CD4-positive, alpha-beta T cell treated with Interleukin-15 for 4 hours (primary cell): ENCODE measurements around the gene ORC1.
A peak's percentile ranks its signal among the peaks of the same experiment; 100 is the strongest.

ENCODE experiments used
- DNase-seq: peaks from one replicate; pipeline ENCODE4 v3.0.0-alpha.2; 2020; ENCODE audit warnings: low spot score

Gene ORC1

DNA sequence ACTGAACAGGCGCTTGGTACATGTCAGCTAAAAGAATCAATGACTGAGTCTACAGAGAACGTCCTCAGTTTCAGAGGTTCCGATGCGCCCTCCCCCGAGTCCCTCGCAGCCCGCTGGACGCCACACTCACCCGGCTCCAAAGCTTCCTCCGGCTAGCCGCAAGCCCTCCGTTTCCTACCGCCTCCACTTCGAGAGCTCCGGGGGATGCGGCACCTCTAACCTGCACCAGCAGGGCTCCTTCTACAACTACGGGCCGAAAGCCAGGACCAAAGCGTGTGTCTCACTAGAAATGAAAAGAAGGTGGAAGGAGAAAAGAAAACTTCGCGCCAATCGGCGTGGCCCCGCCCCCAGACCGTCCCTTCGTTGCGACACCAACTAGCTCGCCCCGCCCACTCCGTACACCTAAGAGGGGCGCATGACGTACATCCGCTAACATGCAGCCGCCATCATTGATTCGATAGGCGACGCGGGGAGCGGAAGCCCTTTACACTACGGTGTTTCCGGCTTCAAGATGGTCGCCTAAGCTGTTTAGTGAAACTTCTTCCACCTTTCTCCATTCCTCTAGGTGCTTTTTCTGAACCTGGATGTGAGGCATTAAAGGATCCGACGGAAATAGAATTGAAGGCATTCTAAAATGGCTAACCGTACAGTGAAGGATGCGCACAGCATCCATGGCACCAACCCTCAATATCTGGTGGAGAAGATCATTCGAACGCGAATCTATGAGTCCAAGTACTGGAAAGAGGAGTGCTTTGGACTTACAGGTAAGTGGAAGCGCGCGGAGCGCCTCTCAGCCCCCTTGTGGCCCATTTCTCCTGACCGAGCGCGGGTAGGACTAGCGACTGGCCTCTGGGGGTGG, at the start of gene ORC1, which contains the start of gene PRPF38A:
Gene ORC1, minus strand, starts transcription at position 308 of the 859 bp plus-strand sequence. CDS start 2,200 bp downstream, outside the sequence.
Gene PRPF38A, plus strand, starts transcription at position 487 of the 859 bp plus-strand sequence. Its CDS starts 148 bp downstream, at position 635.
- DNase-seq = peak; percentile 95

DNA sequence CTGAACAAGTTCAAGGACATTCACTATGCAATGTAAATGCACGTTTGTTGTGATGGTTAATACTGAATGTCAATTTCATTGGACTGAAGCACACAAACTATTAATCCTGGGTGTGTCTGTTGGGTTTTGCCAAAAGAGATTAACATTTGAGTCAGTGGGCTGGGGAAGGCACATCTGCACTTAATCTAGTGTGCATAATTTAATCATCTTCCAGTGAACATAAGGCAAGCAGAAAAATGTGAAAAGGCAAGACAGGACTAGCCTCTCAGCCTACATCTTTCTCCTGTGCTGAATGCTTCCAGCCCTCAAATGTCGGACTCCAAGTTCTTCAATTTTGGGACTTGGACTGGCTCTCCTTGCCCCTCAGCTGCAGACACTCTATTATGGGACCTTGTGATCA, 40.2 kb upstream of the ORC1 start:
- DNase-seq = no peak

DNA sequence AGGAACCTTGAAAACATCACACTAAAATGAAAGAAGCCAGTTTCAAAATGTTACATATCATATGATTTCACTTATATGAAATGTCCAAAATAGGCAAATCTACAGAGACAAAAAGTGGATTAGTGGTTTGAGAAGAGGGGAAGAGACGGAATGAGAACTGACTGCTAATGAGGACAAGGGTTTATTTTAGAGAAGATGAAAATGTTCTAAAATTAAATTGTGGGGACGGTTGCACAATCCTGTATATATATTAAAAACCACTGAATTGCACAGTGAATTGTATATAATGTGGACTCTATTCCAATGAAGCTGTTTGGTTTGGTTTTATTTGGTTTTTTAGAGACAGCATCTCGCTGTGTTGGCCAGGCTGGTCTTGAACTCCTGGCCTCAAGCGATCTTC, 35.8 kb upstream of the ORC1 start:
- no peak for DNase-seq

DNA sequence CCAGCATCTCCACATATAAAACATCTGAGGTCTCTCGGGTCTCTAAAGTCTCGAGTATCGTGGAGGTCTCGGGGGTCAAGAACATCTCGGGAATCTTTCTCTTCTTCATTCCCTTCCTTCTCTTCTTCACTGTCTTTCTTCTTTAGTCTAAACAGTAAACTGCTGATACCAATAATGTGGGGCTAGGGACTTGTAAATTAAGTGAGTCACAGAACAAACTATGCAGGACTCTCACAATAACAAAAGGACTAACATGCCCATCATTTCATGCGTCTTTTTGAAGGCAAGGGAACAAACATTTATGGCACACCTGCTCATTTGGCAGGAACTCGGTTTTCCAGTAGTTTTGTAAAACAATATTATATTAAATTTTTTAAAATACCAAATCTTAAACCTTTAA, 32.6 kb upstream of the ORC1 start:
- no peak for DNase-seq

DNA sequence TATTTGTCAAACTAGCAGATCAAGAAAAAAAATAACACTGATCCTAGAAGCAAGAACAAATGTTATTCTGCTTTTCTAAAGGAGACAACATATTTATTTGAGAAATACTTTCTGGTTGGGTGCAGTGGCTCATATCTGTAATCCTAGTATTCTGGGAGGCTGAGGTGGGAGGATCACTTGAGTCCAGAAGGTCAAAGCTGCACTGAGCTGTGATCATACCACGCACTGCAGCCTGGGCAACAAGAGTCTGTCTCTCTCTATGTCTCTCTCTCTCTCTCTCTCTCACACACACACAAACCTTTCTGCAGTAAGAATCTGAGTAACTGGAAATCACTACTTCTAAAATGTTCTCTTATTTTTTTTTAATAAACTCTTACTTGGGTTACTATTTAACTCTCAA, 31.4 kb upstream of the ORC1 start:
- no peak for DNase-seq

DNA sequence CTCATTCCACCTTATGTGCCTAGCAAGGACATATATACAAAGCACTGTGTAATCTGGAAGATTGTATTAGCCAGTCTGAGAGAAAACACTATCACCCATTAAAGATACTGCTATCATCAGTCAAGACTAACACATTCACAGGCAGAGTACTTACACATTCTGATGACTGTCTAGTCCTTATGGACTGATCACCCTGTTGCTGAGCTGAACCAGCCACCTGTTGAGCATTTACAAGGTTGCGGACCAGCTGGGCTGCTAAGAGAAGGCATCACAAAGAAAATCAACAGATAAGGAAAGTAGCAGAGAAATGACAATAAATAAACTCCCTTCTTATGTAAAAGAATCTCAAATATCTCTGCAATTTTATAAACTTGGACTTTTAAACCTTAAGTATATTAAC, 31.0 kb upstream of the ORC1 start:
- DNase-seq = no peak

DNA sequence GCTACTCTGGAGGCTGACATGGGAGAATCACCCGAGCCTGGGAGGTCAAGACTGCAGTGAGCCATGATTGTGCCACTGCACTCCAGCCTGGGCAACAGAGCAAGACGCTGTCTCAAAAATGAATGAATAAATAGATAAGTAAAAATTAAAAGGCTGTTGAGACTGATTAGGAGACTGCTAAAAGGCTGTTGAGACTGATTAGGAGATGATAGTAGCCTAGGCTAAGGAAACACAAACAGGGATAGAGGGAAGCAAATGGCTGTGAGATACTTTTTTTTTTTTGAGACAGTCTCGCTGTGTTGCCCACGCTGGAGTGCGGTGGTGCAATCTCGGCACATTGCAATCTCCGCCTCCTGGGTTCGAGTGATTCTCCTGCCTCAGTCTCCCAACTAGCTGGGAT, 28.6 kb upstream of the ORC1 start:
- DNase-seq = no peak

DNA sequence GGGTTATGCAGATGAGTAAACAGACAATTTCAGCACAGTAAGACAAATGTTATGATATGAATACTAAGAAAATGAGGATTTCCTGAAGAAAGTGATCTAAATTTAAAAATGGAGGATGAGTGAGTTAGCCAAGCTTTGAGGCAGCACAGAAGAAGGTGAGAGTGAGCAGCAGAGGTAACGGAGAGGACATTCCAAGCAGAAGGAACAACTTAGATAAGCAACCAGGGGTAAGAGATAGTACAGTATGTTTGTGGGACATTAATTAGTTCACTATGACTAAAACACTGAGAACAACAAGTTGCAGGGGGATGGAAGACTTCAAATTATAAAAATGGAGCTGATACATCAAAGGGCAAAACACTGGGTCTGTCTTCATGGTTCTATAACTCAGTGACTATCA, 22.9 kb upstream of the ORC1 start:
- DNase-seq = no peak

DNA sequence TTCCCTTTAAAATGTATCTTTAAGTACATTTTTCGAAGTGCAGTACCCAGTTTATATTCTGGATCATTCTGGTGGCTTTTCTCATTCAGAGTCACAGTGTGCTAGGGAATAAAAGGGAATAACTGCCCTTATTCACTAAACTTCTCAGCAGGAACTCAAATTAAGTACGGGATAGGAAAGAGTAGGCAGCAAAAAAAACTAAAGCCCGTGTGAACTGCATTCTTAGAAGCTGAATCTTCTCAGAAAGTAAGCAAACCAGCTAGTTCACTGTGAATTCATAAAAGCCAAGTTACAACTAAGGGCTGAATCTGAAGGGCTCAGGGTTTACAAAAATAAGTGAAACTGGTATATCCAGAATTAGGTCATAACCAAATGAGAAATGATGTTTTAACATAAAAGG, 22.1 kb upstream of the ORC1 start:
- DNase-seq = no peak

DNA sequence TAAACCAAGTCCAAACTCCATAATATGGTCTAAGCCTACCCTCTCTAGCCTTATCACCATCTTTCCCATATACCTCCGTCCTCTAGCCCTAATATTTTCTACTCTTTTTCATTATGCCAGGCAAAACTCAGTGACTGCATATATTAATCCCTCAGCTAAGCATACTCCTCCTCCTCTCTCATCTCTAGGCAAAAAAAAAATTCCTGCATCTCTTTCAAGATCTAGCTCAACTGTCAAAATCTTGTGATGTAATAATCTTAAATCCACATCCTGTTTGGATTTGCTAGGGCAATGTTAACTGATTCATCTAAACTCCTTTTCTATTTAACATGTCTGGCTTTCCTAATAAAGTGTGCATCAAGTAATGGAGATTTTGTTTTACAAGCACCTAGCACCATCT, 20.6 kb upstream of the ORC1 start:
- no peak for DNase-seq

DNA sequence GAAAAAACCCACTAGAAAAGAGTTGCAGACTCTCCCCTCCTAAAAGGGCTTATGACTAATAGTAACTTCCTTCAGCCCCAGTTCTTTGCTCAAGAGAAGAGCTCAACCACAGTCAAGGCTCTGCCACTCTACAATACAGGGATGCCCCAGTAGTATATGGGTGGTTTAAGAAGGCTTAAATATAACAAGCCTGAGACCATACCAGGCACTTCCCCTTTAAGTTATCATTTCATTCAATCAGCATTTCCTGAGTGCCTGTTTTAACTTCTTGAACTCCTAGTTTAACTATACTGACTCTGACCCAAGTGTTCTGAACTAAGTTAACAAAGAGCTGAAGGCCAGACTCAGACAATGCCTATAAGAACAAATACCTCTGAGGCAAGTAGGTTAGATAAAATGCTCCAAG, 20.0 kb upstream of the ORC1 start:
- peak; percentile 79 for DNase-seq

DNA sequence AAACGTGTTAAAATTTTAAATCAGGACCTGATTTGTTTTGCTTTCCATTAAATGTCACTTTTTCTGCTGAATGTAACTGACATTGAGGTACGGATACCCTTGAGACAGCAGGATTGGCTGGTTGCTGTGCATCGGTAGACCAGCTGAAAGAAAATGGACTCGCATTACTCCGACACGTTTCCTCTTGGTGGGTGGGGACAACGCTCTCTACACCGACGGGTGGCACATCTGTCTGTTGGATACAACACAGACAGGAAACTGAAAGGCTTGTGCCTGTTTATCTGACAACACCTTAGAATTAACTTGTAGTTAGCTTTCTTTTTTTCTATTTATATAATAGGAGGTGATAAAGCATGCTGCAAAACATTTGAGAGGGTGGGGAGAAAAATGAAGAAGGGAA, 19.5 kb upstream of the ORC1 start:
- DNase-seq = peak; percentile 86

DNA sequence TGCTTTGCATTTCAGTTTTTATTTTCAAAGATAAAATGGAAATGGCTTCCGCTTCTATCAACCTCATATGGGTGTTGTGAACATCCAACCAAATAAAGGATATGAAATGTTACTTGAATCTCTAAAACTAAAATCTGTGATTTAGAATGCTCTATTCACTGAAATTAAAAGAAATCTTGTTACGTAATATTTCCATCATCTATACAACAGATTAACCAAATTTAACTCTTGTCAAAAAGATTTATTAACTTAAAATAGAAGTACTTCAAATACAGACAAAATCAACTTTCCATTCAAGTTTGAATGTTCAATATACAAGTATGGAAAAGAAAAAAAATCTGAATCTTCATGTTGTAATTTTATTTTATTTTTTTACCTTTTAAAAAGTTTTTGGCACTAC, 18.8 kb upstream of the ORC1 start:
- no peak for DNase-seq

DNA sequence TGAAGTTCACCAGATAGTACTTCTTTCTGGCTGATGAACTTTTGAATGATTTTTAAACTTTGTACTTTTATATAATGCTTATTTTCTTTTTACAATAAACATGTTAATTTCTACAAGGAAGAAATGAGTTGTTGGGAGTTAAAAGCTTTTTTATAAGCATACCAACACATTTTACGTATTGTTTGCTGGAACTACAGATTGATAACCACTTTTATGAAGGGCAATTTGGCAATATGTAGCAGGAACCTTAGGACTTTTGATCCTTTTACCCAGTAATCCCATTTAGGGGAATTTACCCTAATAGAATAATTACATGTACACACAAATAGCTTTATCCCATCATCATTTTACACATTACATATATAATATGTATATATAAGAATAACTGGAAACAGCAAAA, 16.5 kb upstream of the ORC1 start:
- no peak for DNase-seq

DNA sequence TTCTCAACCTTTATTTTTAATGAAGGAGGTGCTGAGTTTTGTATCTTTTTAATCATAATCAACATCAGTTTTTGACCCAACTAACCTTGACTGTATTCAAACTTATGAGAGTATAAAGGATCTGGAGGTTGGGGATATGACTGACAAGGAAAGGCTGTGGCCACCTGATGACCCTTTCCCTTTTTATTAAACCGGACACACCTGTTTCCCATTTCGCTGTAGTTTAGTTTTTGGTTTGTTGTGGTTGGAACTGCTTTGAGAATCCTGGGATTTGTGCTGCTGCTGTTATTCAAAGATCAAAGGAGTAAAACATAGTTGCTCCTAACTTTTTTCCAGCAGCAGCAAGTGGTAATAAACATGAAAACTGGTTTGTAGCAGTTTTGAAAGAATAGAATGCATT, 12.6 kb upstream of the ORC1 start:
- no peak for DNase-seq

DNA sequence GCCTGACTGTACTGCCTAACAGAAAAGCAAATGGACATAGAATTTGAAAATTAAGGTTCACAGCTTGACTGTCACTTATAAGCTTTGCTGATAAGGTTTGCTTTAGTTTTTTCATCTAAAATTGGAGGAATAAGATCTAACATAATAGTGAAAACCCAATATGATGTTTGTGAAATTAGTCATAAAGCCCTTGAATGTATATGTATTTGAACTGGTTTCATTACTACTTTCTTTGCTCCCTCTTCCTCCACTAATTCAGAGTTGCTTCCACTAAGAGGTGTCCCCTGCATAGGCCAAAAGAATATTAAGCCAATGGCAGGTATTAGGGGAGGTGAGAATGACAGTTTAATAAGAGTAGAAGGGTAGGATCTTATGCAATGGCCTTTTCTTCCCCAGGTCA, 10.7 kb upstream of the ORC1 start:
- no peak for DNase-seq

DNA sequence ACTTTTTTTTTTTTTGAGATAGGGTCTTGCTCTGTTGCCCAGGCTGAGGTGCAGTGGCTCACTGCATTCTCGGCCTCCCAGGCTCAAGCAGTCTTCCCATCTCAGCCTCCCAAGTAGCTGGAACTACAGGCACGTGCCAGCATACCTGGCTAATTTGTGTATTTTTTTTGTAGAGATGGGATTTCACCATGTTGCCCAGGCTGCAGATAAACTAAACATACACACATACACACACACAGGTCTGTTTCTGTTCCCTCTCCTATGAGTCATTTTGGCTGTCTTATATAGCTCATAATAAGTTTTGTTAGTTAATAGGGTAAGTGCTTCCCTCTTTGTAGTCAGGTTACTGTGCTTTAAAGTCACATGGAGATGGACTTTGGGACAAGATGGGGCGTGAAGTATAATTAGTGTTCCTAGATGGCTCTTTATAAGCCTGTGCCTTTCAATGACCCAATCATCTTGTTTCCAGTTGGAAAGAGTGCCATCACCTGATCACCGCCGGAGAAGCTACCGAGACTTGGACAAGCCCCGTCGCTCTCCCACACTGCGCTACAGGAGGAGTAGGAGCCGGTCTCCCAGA, 9.3 kb upstream of the ORC1 start:
- no peak for DNase-seq

DNA sequence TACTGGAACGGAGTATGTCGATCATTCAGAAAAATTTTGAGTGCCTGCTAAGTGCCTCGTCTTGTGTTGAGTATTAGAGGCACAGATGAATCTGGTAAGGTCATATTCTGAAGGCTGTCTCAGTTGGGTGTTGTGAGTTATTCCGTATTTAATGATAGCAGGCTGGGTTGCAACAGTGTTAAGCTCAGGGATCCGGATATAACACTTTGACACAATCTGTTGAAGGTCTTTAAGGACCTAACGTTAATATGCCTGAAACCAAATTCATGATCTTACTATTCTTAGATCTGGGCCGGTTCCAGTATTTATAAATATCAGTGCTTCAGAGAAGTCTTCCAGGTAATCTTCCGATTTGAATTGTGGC, 734 bp upstream of the ORC1 start:
- DNase-seq = no peak

DNA sequence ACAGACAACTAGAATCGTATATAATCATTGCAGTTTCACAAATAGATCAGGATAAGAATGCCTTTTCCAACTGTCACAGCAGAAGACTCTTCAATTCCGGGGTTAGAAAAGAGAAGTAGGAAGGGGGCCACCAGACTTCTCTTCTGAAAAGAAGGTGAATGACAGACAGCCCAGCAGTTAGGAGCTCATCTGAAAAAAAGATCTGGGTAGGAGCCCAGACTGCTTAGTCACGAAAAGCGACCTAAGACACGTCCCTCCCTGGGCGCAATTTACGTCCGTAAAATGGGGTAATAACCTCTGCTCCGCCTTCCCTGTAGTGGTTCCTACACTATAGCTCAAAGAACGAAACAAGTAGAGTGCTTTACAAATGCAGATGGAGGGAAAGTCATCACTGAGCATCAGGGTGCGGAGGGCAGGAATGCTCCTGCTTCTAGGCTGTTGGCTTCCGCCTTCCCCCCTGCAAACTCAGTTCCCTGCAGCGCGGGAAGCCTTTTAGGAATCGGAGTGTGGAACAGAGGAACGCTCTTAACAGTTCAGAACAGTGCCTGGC, 582 bp downstream of the ORC1 start:
- peak; percentile 48 for DNase-seq

DNA sequence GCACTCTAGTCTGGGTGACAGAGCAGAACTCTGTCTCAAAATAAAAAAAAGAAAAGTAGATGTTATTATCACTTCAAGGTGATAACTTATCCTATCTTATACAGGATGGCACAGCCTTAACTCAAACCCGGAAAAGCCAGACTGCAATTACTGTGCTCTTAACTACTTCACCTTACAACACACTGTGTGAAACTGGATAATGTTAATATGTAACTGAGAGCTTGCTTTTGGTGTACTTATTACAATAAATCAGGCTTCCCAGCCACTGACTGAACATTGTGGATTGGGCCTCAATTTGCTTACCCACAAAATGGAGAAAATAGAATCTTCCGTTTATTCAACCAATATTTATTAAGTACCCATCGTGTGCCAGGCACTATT, 1.4 kb downstream of the ORC1 start:
- no peak for DNase-seq

DNA sequence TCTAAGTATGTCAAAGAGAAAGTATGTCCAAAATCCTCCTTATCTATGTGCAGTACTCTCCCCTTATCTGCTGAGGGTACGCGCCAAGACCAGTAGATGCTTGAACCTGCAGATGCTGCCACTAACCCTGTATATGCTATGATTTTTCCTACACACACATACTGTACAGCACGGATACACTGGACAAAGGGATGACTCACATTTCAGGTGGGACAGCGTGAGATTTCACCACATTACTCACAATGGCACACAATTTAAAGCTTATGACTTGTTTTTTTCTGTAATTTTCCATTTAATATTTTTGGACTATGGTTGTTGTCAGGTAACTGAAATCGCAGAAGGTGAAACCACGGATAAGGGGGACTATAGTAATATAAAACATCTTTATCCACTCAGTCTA, 4.1 kb downstream of the ORC1 start:
- DNase-seq = no peak

DNA sequence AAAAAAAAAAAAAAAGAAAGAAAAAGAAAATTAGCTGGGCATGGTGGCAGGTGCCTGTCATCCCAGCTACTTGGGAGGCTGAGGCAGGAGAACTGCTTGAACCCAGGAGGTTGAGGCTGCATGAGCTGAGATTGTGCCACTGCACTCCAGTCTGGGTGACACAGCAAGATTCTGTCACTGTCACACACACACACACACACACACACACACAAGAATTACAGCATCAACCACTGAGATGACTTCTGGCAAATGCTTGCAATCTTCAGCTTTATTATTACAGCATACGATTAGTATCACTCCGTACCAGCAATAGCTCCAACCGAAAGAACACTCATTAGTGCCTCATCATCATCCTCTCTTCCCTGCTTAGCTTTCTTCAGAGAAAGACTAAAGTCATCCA, 4.6 kb downstream of the ORC1 start:
- DNase-seq = no peak

DNA sequence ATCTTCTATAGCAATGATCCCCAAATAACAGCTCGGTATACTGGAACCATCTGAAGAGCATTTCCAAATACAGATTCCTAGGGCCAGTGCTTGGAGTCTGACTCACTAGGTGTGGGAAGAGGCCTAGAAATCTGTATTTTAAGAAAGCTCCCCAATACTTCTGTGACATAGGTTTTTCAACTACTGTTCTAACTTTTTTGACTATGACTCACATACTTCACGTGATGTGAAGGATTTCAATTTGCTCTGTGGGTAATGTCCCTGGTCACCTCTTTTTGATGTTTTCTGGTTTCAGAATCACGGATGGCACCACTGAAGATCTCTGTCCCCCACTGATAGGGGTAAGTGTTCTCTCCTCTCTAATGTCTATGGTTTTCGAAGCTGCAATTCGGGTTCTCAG, 11.0 kb downstream of the ORC1 start:
- DNase-seq = no peak

DNA sequence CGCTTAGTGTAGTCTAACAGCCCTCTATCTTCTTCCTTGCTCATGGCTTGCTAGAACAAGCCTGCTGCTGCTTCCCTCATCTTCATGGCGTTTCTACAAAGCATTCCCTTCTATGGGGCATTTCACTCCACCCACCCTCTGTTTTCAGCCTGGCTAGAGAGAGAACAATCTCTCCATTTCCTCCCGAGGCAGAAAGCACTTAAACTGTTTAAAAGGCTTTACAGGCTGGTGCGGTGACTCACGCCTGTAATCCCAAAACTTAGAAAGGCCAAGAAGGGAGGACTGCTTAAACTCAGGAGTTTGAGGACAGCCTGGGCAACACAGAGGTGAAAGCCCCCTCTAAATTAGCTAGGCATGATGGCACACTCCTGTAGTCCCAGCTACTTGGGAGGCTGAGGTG, 17.8 kb downstream of the ORC1 start:
- no peak for DNase-seq
